HepG2 (cell line): ENCODE measurements around the gene ADIPOR2. TPM values are rescaled to one million over a fixed set of nuclear protein-coding genes. Genes with fewer than 3 reads are reported as not detected.

Experiments used
- ARNTL ChIP-seq: sonication (generic); formaldehyde crosslinking; IDR thresholded peaks from 2 replicates; pipeline ENCODE4 v1.4.0; 2020; ENCODE audit warnings: mild to moderate bottlenecking, missing genetic modification reagents
- CENPX ChIP-seq: sonication (generic); formaldehyde crosslinking; IDR thresholded peaks from 2 replicates; pipeline ENCODE4 v1.9.0; 2021; ENCODE audit warnings: mild to moderate bottlenecking, missing genetic modification reagents, moderate library complexity
- DMAP1 ChIP-seq: IDR thresholded peaks from 2 replicates; pipeline ENCODE4 v1.6.1; 2016
- MXD4 ChIP-seq: IDR thresholded peaks from 2 replicates; pipeline ENCODE4 v1.6.1; 2016; ENCODE audit warnings: mild to moderate bottlenecking, missing biosample characterization, missing genetic modification reagents
- MYPOP ChIP-seq: sonication (generic); formaldehyde crosslinking; IDR thresholded peaks from 2 replicates; pipeline ENCODE4 v1.8.1; 2023; ENCODE audit warnings: mild to moderate bottlenecking, moderate library complexity, missing genetic modification reagents
- NR1H2 ChIP-seq: sonication (generic); formaldehyde crosslinking; IDR thresholded peaks from 2 replicates; pipeline ENCODE4 v1.8.1; 2022; ENCODE audit warnings: low read depth, missing genetic modification reagents, borderline replicate concordance
- PRDM15 ChIP-seq: sonication (generic); formaldehyde crosslinking; IDR thresholded peaks from 2 replicates; pipeline ENCODE4 v1.4.0; 2020; ENCODE audit warnings: missing genetic modification reagents
- RNF2 ChIP-seq: fragments of 450-650 bp; conservative IDR thresholded peaks from 2 replicates; pipeline ENCODE4 v1.6.1; 2016; ENCODE audit warnings: low read depth
- RXRA ChIP-seq: sonication (generic); formaldehyde crosslinking; IDR thresholded peaks from 2 replicates; pipeline ENCODE4 v1.5.1; 2020; ENCODE audit warnings: missing genetic modification reagents
- SP140L ChIP-seq: sonication (generic); formaldehyde crosslinking; IDR thresholded peaks from 2 replicates; pipeline ENCODE4 v1.4.0; 2020; ENCODE audit warnings: missing genetic modification reagents, borderline replicate concordance
- THAP7 ChIP-seq: sonication (generic); formaldehyde crosslinking; IDR thresholded peaks from 2 replicates; pipeline ENCODE4 v1.8.1; 2023; ENCODE audit warnings: mild to moderate bottlenecking, missing genetic modification reagents
- ZNF292 ChIP-seq: sonication (generic); formaldehyde crosslinking; IDR thresholded peaks from 2 replicates; pipeline ENCODE4 v1.8.1; 2022; ENCODE audit warnings: mild to moderate bottlenecking, low read depth, missing genetic modification reagents, borderline replicate concordance
- ZNF326 ChIP-seq: sonication (generic); formaldehyde crosslinking; IDR thresholded peaks from 2 replicates; pipeline ENCODE4 v1.4.0; 2020; ENCODE audit warnings: missing genetic modification reagents, borderline replicate concordance
- ZNF556 ChIP-seq: sonication (generic); formaldehyde crosslinking; IDR thresholded peaks from 2 replicates; pipeline ENCODE4 v1.4.0; 2020; ENCODE audit warnings: mild to moderate bottlenecking, missing genetic modification reagents, borderline replicate concordance
- polyA plus RNA-seq, 8 experiments: library from polyadenylated mRNA; depleted of rRNA in 3 of 8; stranded (reverse) in 7 of 8; unstranded in 1 of 8; fragments of >200 nt; fragmentation: Illumina TruSeq in 4 of 8; extraction: Trizol in 4 of 8; gene quantifications; 2 replicates each; pipeline versions ENCODE4 v1.2.1 to v1.2.3, GENCODE V29; 2011 to 2016; ENCODE audit warnings: low read depth in 4 of 8, missing spikeins in 1 of 8, mixed read lengths in 1 of 8; ENCODE audit not compliant: insufficient read depth in 1 of 8
- total RNA-seq, 5 experiments: library from RNA; depleted of rRNA; stranded (reverse); fragments of >200 nt; fragmentation: Illumina TruSeq; extraction: Trizol; gene quantifications; 2 replicates each; pipeline ENCODE4 v1.2.3, GENCODE V29; 2016; ENCODE audit warnings: low read depth in 1 of 5
- TF ChIP-seq, protein P1 (sequence below): sonication (generic); formaldehyde crosslinking; IDR thresholded peaks from 2 replicates; pipeline ENCODE4 v1.4.0; 2020; ENCODE audit warnings: mild to moderate bottlenecking, missing genetic modification reagents
- TF ChIP-seq, protein P2 (sequence below): sonication (generic); formaldehyde crosslinking; IDR thresholded peaks from 2 replicates; pipeline ENCODE4 v1.5.0; 2020; ENCODE audit warnings: mild to moderate bottlenecking, missing genetic modification reagents

Gene ADIPOR2
- total and polyA plus RNA-seq, 2 of the 13 experiments (the other 11 are each of a cell fraction or from before 2014, with no cell fraction given), result 35.2 to 52.2 TPM

DNA sequence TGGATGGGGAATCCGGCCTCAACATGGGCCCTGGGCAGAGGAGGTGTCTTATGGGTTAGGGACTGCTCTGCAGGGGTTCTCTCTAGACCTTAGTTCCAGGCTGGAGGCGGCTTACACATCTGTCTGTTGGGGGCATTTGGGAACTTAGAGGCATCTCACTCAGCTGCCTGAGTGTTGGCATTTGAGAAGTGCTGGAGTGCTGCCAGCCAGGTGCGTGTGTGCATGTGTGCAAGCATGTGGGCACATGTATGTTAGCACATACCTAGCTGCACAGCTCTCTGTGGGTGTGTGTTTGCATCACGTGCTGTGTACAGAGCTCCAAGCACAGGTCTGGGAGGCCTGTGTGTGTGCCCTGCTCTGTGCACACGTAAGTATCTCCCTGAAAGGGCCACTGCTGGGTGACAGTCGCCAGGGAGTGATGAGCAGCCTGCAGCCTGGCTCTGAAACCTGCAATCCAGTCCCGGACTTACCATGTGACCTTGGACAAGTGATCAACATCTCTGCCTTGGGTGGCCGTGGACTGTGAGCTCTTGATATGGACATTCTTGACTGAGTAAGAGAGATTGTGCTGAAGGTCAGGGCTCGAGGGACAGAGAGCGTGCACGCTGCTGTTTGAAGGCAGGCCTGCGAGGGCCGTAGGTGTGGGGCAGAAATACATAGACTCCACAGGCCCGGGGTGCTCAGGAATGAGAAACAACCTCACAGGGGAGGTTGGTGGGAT lies 134.7 kb downstream of the ADIPOR2 start (continued):
- no peak for TF ChIP-seq CENPX (CRISPR knock-in tag)
- TF ChIP-seq MYPOP (CRISPR knock-in tag), result no peak
- TF ChIP-seq, protein P1, sequence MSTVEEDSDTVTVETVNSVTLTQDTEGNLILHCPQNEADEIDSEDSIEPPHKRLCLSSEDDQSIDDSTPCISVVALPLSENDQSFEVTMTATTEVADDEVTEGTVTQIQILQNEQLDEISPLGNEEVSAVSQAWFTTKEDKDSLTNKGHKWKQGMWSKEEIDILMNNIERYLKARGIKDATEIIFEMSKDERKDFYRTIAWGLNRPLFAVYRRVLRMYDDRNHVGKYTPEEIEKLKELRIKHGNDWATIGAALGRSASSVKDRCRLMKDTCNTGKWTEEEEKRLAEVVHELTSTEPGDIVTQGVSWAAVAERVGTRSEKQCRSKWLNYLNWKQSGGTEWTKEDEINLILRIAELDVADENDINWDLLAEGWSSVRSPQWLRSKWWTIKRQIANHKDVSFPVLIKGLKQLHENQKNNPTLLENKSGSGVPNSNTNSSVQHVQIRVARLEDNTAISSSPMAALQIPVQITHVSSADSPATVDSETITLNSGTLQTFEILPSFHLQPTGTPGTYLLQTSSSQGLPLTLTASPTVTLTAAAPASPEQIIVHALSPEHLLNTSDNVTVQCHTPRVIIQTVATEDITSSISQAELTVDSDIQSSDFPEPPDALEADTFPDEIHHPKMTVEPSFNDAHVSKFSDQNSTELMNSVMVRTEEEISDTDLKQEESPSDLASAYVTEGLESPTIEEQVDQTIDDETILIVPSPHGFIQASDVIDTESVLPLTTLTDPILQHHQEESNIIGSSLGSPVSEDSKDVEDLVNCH (CRISPR knock-in tag), result no peak
- no peak for TF ChIP-seq SP140L (CRISPR knock-in tag)
- no peak for TF ChIP-seq ZNF556 (CRISPR knock-in tag)
- no peak for TF ChIP-seq ARNTL (CRISPR knock-in tag)
- no peak for TF ChIP-seq MXD4 (CRISPR knock-in tag)
- peak; percentile 77; the same call in 1 of the 2 replicates for TF ChIP-seq PRDM15
- TF ChIP-seq THAP7 (CRISPR knock-in tag), result no peak
- TF ChIP-seq DMAP1, result no peak
- TF ChIP-seq NR1H2 (CRISPR knock-in tag), result no peak
- TF ChIP-seq RNF2, result peak; percentile 58; the same call in 1 of the 2 replicates
- TF ChIP-seq RXRA (CRISPR knock-in tag), result peak; percentile 33; the same call in 1 of the 2 replicates
- TF ChIP-seq, protein P2, sequence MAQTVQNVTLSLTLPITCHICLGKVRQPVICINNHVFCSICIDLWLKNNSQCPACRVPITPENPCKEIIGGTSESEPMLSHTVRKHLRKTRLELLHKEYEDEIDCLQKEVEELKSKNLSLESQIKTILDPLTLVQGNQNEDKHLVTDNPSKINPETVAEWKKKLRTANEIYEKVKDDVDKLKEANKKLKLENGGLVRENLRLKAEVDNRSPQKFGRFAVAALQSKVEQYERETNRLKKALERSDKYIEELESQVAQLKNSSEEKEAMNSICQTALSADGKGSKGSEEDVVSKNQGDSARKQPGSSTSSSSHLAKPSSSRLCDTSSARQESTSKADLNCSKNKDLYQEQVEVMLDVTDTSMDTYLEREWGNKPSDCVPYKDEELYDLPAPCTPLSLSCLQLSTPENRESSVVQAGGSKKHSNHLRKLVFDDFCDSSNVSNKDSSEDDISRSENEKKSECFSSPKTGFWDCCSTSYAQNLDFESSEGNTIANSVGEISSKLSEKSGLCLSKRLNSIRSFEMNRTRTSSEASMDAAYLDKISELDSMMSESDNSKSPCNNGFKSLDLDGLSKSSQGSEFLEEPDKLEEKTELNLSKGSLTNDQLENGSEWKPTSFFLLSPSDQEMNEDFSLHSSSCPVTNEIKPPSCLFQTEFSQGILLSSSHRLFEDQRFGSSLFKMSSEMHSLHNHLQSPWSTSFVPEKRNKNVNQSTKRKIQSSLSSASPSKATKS (CRISPR knock-in tag), result no peak
- peak; percentile 45; the same call in 1 of the 2 replicates for TF ChIP-seq ZNF292
- no peak for TF ChIP-seq ZNF326 (CRISPR knock-in tag)
